G401.6 (cell line): ENCODE results near the gene WFIKKN2.

Experiments used
- FAIRE-seq: peaks from 2 replicates; lab custom pipeline; 2012; peaks lifted over from hg19 to GRCh38; lab: Jason Lieb, UNC

Gene WFIKKN2

DNA sequence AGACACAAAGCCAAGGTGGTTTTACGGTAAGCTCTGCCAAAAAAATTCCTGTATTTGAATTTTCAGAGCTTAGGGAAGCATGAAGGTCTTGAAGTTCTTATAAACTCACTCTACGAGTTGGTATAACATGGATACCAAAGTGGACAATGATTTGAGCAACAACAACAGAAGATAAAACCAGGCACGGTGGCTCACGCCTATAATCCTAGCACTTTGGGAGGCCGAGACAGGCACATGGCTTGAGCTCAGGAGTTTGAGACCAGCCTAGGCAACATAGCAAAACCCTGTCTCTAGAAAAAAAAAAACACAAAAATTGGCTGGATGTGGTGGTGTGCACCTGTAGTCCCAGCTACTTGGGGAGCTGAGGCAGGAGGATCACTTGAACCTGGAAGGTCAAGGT, 43.7 kb downstream of the WFIKKN2 start:
- FAIRE-seq = no peak

DNA sequence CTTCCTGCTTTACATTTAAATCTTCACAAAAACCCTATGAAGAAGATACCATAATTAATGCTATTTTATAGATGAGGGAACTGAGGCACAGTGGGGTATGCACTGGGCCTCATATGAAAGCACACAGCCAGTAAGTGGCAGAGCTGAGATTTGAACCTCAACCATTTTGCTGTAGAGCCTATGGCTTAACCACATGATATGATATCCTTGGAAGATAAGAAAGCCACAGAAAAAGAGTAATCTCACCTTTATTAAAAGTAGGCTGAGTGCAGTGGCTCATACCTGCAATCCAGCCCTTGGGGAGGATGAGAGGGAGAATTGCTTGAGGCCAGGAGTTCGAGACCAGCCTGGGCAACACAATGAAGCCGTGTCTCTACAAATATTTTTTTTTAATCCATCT, 45.8 kb downstream of the WFIKKN2 start:
- no peak for FAIRE-seq

- FAIRE-seq = no peak
These were observed 47.5 kb downstream of the WFIKKN2 start for GRCh38 chr17:50882851-50883250.

GRCh38 chr17:50883850-50884438, 48.6 kb downstream of the WFIKKN2 start:
- no peak for FAIRE-seq

DNA sequence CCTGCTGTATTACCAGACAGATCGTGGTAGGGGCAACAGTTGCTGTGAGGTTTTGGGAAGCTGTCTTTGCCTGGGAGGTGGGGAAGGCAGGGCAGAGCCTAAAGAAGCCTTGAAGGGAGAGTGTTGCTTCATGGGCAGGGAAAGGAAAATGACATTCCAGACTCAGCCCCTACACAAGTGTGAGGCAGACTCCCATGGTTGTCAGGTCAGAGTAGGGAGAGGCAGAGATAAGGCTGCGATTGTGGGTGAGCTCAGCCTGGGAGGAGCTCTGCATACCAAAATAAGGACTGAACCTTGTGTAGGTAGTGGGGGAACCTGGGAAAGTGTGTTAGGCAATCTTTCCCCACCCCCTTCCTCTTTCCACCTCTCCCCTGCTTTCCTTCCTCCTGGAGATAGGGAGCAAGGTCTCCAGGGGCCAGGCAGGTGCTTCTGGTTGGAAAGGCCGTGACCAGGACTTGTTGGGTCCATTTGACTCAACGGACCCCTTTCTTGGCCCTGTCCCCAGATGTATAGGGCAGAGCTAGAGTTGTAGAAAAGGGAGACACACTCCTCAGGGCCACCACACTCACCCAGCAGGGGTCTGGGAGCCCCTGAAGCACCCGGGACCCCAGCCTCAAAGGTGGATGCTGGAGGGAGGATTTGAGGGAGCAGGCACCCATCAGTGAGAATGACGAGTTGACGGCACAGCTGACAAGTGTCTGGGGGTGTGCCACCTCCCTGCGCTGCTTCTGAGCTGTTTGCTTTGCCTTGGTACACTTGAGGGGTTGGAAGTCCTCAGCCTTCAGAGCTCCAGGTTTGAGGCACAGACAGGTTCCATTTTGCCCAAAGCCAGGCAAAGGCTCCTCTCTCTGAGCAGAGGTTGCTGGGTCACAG, 49.3 kb downstream of the WFIKKN2 start:
- no peak for FAIRE-seq

- FAIRE-seq = no peak
These were observed 52.4 kb downstream of the WFIKKN2 start for GRCh38 chr17:50887705-50888245.

DNA sequence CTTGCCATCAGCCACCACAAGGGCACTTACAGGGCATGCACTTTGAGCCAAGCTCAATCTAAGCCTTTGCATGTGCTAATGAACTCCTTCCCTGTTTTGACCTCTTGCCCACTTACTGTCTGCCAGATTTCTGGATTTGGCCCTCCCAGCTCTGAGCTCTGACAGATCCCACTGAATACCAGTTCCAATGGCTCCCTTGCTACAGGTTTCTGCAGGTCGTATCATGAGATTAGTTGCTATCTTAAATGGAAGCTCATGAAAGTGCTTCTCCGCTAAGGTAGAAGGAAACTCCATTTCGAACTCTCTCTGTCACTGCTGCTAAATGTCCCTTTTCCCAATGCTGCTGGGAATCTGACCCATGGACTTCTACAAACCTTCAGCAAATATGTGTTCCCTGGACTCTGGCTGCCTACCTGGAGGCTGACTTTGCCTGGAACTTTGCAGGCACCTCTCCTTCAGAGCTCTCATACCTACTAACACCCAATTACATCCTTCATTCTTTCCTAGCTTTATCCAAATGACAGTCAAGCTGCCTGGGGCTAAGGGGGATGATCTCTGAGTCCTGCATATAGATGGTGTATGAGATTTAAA, 54.2 kb downstream of the WFIKKN2 start:
- no peak for FAIRE-seq

- FAIRE-seq = no peak
These were observed 55.5 kb downstream of the WFIKKN2 start for GRCh38 chr17:50890675-50891516.

DNA sequence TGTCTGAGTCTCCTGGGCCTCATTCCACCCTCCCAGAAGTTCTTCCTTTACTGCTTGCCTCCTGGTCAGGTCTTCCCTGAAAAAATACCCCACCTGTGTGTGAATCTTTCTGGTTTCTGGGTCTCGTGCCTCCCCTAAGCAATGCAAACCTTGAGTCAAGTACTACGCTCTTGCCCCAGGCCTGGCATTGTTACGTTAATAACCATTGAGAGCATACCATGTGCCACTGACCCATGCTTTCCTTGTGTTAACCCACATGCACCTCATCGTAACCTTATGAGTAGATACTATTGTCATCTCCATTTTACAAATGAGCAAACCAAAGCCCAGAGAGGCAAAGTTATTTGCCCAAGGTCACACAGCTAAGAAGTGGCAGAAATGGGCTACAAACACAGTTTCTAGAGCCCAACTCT, 56.2 kb downstream of the WFIKKN2 start:
- no peak for FAIRE-seq
